GM21723 (cell line): ENCODE measurements around the gene C1QTNF9.
"Not testable (repeated sequence)": the region's sequence is repeated elsewhere in the genome, so short reads cannot be mapped to it uniquely, and the experiment has no call there.

Source experiments
- ATAC-seq: cut with Tn5 transposase; IDR thresholded peaks from one replicate; pipeline ENCODE4 v1.9.1; 2021; ENCODE audit warnings: mild to moderate bottlenecking, moderate library complexity; ENCODE audit not compliant: unreplicated experiment

The C1QTNF9 gene, protein sequence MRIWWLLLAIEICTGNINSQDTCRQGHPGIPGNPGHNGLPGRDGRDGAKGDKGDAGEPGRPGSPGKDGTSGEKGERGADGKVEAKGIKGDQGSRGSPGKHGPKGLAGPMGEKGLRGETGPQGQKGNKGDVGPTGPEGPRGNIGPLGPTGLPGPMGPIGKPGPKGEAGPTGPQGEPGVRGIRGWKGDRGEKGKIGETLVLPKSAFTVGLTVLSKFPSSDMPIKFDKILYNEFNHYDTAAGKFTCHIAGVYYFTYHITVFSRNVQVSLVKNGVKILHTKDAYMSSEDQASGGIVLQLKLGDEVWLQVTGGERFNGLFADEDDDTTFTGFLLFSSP

DNA sequence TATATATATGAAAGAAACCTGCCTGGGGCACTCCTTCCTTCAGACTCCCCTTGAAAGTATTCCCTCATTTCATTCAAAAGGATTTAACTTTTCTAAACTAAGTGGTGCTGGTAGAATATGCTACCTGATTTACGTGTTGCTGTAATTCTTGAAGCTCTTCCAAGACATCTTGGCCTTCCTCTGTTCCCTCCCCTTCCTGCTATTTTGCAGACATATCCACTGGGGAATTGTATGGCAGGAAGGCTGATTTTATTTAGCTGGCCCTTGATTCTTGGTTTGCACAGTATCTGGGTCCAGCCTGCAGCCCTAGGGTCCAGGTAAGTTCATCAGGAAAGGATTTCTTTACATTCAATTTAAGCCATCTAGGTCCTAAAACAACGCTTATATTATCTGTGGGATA is at the start of gene C1QTNF9:
C1QTNF9 (plus strand) TSS at position 281 of the 400 bp plus-strand sequence. CDS start 6,424 bp downstream, outside the sequence.
- not testable (repeated sequence) for ATAC-seq

DNA sequence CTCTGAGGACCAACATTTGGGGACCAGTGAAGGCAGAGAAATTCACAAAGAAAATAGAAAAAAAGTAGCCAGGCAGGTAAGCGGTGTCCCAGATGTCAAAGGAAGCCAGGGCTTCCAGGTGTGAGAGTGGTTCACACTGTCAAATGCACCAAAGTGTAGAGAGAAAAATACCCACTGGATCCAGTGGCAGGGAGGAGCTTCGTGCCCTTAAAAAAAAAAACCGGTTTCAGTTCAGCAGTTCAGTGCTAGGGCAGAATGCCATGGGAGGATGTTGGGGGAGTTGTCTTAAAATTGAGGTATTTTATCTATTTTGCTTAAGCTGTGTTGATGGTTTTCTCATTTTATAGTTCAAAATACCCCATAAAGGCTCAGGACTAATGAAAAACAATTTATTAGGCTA is 47.8 kb upstream of the C1QTNF9 start:
- ATAC-seq: no peak

DNA sequence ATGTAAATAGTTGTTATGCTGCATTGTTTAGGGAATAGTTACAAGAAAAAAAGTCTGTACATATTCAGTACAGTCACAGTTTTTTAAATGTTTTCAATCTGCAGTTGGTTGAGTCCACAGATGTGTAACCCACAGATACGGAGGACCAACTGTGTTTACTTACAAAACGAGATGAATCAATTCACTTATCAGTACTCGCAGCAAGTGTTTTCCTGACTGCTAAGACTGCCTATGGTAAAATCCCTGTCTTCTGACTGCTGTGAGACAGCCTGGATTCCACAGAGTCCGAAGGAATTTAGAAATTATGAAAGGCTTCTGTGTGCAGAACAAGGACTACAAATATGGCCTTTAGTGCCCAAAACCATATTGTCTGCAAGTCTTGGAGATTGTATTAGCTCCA is 45.7 kb upstream of the C1QTNF9 start:
- ATAC-seq: no peak

DNA sequence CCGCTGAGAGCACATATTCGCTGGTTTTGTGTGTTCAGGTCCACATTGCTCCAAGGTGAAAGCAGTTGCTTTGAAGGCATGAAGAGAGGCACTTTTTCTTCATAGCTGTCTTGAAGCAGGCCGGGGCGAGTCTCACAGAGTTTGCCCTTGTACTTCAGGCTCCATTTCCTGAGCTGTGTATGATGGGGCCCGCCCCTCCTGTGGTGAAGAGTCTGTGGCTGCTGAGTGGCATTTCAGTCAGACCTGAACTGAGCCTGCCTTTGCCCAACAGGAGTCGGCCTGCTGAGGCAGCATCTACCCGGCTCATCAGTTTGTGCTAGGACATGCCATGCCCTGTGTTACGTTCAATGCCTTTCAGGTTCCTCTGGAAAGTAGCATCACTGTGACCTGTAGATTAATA is 44.4 kb upstream of the C1QTNF9 start:
- ATAC-seq: peak; percentile 71

DNA sequence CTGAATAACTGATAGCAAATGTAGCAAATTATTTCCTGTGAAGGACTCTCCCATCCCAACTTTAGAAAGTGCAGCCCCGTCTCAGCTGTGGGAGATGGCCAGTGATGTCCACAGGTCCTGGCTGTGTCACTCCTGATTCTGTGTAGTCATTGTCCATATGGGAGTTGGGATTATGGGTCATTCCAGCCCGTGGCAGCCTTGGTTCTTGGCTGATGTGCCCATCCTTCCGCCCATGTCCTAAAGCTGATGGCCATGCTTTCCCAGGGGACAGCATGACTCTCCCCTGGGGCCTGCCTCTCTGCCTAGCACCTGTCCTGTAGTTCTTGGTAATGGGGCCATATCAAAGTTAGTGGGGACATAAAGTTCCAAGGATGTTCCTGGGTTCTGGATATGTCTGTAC is 43.9 kb upstream of the C1QTNF9 start:
- no peak for ATAC-seq

DNA sequence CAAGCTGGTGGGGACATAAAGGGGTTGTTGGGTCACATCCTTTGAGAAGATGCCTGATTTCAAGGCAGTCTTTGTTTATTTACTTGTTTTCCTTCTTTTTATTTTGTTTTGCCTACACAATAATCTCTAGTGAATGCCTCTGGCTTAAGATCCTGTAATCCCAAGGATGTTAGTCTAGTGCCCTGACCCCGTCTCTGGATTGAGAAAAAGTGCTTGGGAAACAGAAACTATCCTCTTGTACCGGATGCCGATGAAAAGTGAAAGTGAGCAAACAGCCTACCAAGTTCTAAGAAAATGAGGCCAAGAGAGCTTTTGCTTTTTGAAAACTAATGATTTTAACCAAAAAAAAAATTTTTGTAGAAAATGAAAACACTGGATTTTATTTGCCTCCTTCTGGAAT is 42.1 kb upstream of the C1QTNF9 start:
- no peak for ATAC-seq

DNA sequence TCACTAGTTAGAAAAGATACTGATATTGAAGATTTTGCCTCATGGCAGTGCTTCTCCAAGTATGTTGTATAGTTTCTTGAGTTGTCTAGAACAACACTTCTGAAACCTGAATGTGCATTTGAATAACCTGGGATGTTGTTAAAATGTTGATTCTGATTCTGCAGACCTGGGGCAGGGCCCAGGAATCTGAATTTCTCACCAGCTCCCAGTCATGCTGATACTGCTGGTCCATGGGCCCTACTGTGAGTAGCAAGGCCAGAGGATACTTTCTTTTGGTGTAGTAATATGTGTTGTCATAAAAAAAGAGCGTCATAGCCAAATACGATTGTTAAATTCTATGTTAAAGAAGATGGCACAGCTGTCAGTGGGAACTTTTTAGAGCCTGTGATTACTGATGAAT is 41.6 kb upstream of the C1QTNF9 start:
- ATAC-seq: no peak

DNA sequence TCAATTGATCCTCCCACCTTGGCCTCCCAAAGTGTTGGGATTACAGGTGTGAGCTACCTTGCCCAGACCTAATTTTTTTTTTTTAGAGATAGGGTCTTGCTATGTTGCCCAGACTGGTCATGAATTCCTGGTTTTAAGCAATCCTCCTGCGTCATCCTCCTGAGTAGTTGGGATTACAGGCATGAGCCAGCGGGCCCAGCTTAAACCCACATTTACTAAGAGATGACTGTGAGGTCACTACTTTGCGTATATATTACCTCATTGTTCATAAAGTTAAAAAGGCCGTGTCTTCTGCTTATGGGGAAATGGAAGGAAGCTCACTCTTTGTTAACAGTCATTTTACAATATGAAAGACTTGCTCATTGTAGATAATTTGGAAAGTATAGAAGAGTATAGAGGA is 39.6 kb upstream of the C1QTNF9 start:
- ATAC-seq: no peak

DNA sequence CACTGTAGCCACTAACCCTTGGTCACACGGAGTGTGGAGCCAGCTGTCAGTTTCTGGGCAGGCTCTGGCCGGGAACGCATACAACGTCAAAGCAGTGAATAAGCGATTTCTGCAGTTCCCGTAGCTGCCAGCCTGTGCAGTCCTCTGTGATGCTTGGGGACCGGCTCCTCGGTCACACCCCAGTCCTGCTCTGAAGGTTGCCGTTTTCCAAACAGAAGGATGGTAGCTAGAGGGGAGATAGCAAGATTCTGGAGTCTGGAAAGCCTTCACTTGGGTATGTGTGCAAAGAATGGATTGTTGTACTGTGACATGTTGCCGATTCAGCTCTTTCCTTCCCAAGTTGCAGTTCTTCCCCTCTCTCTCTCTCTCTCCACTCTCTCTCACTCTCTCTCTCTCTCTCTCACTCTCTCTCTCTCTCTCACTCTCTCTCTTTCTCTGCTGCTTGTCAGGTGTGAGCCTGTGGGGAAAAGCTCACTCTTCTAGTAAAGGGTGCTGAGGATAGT is 38.7 kb upstream of the C1QTNF9 start:
- ATAC-seq: peak; percentile 54

DNA sequence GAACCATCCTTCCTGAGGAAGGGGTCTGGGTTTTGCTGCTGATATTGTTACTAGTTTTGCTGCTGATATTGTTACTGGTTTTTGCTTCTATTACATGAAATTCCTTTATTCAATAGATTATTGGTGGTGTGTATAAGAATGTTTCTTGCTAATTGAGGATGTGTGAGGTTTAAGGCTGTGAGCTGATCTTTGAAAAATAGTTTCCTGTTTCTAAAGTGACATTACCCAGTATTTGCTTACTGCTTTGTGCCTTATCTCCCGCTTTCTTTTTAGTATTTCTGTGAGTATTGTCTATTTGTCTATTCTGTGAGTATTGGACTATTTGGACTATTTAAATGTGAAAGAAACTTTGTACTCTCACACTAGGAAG is 38.2 kb upstream of the C1QTNF9 start:
- no peak for ATAC-seq

DNA sequence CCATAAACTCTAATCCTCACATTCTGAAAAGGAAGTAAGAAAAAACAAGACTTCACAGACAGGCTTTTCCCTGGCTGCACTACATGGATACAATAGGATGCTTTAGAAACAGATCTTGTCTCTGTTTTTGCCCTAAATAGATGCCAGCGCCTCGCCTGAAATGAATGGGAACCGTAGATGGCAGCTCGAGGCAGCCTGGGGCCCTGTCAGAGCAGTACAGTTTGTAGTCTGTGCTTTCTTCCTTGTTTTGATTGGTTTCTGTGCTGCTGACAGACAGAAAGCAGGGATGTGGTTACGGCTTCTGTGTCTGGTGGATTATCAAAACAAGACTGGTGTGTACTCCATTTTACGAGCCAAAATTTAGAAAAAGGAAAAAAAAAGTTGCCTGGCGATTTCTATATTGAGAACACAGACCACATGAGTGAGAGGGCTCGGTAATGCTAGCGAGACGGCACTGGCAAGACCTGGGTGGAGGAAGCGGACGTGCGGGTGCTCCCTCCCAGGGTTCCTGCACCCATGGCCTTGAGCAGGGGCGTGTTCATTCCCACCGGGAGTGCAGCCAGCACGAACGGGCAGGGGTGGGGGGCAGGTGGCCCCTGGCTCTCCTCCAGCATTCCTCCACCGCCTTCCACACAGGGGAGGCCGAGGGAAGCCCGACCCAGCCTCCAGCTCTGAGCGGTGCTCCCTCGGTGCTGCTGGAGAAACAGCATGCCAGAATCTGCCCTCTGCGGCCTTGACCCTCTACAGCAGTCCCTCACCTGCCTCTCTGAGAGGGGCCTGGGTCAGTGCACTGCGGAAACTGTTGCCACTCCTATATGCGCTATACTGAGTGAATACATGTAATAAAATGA is 37.6 kb upstream of the C1QTNF9 start:
- ATAC-seq: peak; percentile 51

DNA sequence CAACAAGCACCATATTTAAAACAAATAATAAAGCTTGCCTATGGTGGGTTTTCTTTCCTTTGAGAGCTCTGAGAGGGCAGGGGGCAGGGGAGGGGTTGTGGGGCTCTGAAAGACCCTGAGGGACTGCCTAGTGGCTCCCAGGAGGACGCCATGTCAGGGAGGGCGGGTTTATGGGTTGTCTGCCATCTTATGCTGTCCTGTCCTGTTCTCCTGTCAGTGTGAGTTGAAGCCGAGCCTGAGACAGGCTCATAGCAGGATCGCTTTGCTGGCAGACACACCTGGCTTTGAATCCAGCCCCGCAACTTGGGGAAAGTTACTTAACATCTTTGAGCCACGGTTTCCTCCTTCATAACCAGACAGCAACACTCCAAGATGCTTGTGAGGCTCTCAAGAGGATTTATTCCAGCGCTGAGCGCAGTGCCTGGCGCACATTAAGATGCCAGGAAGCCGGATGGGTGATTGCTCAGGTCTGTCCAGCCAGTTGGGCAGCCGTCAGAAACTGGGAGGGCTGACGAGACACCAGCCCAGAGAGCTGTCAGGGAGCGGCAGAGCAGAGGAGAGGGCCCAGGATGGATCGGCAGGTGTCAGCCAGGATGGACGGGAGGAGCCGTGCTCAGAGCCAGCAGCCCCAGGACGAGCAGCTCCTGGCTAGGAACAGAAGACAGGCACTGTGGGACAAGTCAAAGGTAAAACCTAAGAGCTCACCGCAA is 36.8 kb upstream of the C1QTNF9 start:
- ATAC-seq: no peak

DNA sequence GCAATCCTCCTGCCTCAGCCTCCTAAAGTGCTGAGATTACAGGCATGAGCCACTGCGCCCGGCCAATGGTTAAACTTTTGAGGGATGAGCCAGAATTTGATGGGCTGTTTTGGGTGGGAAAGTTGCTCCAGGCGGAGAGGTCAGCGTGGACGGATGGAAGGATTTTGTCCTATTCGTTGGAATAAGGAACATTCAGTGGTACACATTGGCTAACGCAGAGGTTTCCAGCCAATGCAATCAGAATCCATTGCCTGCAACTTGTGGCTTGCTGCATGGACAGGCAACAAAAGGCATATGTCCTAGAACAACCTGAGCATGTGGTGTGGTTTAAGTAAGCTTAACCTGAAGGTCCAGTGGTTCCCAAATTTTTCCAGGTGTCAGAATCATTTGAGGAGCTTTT is 35.5 kb upstream of the C1QTNF9 start:
- ATAC-seq: no peak

DNA sequence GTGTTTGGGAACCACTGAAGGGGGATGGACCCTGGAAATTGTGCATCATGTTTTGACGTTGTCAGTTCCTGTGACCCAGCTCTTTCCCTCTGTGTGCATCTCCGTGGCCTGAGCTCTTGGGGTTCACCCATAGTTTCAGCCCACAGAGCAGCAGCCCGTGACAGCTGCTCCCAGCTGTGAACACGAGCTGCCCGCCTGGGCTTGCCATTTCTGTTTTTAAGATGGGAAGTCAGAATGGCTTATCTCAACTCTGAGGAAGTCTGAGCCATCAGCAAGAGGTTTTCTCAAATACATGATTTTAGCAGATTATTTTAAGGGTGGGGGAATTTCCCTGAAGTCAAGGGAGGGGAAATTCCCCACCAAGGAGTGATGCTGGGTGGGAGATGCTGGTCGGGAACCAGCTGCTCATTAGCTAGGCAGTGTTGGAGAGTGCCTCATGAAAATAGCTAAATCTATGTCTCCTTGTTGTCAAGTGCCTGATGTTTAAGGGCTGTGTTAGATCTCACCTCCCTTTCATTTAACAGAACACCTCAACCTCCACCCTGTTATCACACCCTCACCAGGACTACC is 34.8 kb upstream of the C1QTNF9 start:
- ATAC-seq: peak; percentile 67

DNA sequence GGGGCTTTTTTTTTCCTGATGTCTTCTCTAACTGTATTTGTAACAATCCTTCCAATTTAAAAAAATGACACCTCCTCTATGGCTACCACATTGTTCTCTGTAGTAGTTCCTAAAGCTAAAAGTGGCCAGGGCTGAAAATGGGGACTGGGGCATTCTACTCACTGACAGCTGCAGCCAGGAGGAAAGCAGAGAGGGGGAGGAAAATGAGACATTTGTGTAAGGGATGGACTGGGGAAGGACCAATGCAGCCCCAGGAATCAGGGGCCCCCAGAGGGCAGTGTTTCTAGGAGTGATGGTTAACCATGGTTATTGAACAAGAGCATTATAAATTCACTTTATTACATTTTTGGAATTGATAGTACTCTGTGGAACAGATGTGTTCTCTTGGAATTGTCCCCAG is 34.3 kb upstream of the C1QTNF9 start:
- no peak for ATAC-seq

DNA sequence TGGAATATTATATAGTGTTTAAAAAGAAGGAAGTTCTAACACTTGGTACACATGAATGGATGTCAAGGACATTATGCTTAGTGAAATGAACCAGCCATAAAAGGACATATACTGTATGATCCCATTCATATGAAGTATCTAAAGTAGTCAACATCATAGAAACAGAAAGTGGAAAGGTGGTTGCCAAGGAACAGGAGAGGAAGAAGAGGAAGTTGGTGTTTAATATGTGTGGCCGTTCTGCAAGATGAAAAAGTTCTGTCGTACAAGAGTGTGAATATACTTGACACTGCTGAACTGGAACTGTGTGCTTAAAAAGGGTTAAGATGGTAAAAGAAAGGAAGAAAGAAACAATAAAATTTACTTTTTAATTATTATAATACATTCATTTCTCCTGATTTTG is 33.1 kb upstream of the C1QTNF9 start:
- no peak for ATAC-seq

DNA sequence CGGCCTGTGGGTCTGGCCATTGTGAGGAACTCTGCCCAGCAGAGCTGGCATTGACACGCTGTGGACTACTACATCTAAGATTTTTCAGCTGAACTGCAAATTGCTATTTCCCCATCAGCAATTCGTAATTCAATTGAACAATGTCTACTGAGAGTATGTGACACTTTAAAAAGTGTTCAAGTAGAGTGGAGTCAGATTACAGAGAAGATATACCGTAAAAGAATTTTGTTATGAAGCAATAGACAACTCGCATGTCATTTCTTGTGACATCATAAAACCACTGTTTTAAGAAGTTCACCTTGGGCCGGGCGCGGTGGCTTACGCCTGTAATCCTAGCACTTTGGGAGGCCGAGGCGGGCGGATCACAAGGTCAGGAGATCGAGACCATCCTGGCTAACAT is 32.5 kb upstream of the C1QTNF9 start:
- ATAC-seq: no peak

DNA sequence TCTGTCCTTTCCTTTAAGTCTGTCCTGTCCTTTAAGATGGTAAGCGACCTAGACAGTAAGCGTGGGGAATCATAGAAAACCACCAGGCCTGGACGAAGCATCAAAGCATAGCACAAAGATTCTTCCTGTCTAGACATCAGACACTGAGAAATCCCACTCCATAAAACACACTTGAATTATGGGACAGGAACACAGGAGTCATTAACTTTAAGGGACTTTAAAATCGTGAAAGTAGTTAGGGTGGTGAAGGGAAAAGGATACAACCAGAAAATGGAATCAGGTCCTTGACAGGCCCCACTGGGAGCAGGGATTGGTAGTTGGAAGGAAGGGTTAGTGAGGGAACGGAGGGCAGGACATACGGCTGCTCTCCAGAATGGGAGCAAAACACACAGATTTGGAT is 31.6 kb upstream of the C1QTNF9 start:
- ATAC-seq: no peak

DNA sequence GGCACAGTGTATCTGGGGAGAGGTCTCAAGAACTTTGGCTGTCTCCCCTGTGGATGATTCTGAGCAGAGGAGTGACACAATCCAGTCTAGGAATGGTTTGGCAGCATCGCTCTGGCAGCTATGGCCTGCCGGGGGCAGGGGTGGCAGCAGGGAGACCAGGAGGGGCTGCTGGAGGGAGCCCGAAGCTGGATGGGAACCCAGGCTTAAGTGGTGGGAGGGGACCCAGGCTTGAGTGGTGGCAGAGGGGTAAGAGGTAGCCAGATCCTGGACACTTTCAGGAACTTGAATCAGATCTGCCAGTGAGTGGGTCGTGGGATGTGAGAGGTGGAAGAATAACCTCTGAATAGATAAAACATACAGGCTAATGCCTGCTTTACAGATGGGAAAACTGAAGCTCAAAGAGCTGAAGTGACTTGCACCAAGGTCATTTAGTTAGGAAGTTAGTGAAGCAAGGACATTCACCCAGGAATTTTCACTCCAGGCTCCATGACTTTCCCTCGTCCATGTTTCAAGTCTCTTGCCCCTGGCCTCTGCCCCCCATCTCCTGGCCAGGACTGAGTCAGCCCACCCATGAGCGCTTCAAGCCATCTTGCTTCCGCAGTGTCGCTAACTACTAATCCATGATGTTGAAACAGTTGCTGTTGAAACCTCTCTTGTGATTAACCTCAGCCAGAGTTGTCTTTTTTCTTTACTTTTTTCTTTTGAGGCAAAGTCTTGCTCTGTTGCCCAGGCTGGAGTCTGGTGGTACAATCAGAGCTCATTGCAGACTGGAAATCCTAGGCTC is 29.9 kb upstream of the C1QTNF9 start:
- ATAC-seq: no peak

DNA sequence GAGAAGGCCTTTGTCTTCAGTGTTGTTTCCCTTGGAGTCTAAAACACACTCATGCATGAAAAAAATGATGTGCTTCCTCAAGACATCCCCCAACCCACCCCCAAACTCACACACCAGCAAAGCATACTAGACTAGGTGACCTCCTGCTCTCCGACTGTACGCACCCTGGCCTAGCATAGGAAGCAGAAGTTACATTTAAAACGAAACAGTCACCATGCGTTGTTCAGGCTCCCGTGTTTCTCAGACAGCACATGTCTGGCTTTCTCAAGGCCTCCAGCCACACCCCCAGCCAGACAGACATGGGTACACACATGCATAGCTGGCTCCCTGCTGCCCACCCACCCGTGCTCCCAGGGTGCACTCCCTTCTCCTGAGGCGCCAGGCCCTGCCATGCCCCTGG is 28.7 kb upstream of the C1QTNF9 start:
- ATAC-seq: peak; percentile 52
